GM21381 (cell line): ENCODE data around the gene PRTFDC1.

Experiments used
- ATAC-seq: cut with Tn5 transposase; IDR thresholded peaks from one replicate; pipeline ENCODE4 v1.9.1; 2021; ENCODE audit warnings: mild to moderate bottlenecking, moderate library complexity; ENCODE audit not compliant: unreplicated experiment

Gene PRTFDC1

GRCh38 chr10:24908793-24909423 lies 43.5 kb downstream of the PRTFDC1 start:
- ATAC-seq, result no peak

- no peak for ATAC-seq
Measured at GRCh38 chr10:24907956-24908355, 44.5 kb downstream of the PRTFDC1 start.

- no peak for ATAC-seq
Measured at GRCh38 chr10:24906372-24906771, 46.0 kb downstream of the PRTFDC1 start.

- no peak for ATAC-seq
Measured at GRCh38 chr10:24904824-24905223, 47.6 kb downstream of the PRTFDC1 start.

GRCh38 chr10:24902400-24902728 lies 50.0 kb downstream of the PRTFDC1 start:
- no peak for ATAC-seq

- ATAC-seq, result peak; percentile 46
Measured at GRCh38 chr10:24901686-24902399, 50.6 kb downstream of the PRTFDC1 start.

- peak; percentile 75 for ATAC-seq
Measured at GRCh38 chr10:24900888-24901685, 51.3 kb downstream of the PRTFDC1 start.

GRCh38 chr10:24899571-24899970 lies 52.8 kb downstream of the PRTFDC1 start:
- no peak for ATAC-seq

- no peak for ATAC-seq
Measured at GRCh38 chr10:24898501-24898900, 53.9 kb downstream of the PRTFDC1 start.

GRCh38 chr10:24897326-24897926 lies 55.0 kb downstream of the PRTFDC1 start:
- no peak for ATAC-seq

GRCh38 chr10:24894728-24895127 lies 57.7 kb downstream of the PRTFDC1 start:
- no peak for ATAC-seq

- ATAC-seq, result no peak
Measured at GRCh38 chr10:24894309-24894708, 58.1 kb downstream of the PRTFDC1 start.

GRCh38 chr10:24893127-24893526 lies 59.3 kb downstream of the PRTFDC1 start:
- ATAC-seq, result no peak

GRCh38 chr10:24891823-24892222 lies 60.6 kb downstream of the PRTFDC1 start:
- no peak for ATAC-seq

GRCh38 chr10:24889639-24890038 lies 62.8 kb downstream of the PRTFDC1 start:
- no peak for ATAC-seq

- ATAC-seq, result peak; percentile 22
Measured at GRCh38 chr10:24887855-24888231, 64.6 kb downstream of the PRTFDC1 start.

GRCh38 chr10:24886290-24886680 lies 66.1 kb downstream of the PRTFDC1 start:
- no peak for ATAC-seq

GRCh38 chr10:24885551-24886289 lies 66.7 kb downstream of the PRTFDC1 start:
- no peak for ATAC-seq

GRCh38 chr10:24884793-24885192 lies 67.6 kb downstream of the PRTFDC1 start:
- ATAC-seq, result no peak

GRCh38 chr10:24884316-24884715 lies 68.1 kb downstream of the PRTFDC1 start:
- no peak for ATAC-seq

- no peak for ATAC-seq
Measured at GRCh38 chr10:24883176-24883575, 69.2 kb downstream of the PRTFDC1 start.
